ENCODE data around the gene BCL11B. TPM values are rescaled to one million over a fixed set of nuclear protein-coding genes. Genes with fewer than 3 reads are reported as not detected.

The BCL11B gene
- total RNA-seq, 1 donor from 2014 or later, result 0.16 TPM

GRCh38 chr14:99270458-99271220 is 1.4 kb downstream of the BCL11B start:
- intact Hi-C loops (cut with DNase I), result no loop called here
- DNase-seq (ENCODE audit: low spot score), result no peak

- no peak for DNase-seq (ENCODE audit: low spot score)
Observed at GRCh38 chr14:99268810-99269707, 2.9 kb downstream of the BCL11B start.

DNA sequence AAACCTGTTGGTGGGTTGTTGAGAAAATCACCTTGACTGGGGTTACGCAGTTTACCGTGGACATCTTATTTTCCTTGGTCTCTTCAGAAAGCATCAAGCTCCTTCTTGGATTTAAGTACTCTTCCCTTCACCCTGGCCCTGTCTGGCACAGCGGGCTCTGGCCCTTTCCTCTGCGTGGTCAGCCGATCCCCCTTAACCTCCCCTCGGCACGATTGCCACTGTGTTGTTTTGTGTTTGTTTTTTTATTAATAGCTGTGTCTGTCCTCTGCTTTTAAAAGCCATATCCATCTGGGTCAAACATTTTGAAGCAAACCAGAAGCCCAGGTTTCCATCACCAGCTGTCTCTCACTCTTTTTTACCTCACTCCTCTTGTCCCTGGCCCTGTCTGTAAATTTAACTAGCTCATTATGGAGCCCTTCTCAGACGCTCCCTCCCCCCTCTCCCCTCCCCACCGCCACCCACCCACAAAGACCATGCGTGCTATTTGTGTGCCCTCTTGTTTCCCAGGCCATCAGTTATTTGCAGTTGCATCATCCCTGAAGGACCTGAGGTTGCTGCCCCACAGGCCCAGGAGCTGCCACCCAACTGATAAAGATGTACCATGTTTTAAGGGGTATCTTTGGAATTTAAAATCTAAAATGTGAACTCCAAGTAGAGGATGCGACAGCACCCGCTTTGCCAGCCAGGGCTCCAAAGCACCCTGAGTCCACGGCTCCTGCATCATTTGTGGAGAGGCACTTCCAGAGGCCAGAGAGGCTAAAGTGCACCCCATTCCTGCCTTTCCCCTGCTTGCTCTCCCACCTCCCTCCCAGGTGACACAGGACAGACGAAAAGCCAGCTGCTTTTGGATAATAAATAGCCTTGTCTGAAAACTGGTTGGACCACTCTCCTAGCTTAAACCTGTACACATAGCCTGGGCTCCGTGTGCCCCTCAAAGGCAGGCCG is 3.9 kb downstream of the BCL11B start:
- DNase-seq (ENCODE audit: low spot score), result no peak
- intact Hi-C loops (cut with DNase I), result no loop called here

More at GRCh38 chr14:99268810-99269707, 2.9 kb downstream of the BCL11B start:
- intact Hi-C loops (cut with DNase I), result no loop called here

- intact Hi-C loops (cut with DNase I), result no loop called here
Observed at GRCh38 chr14:99267381-99267780, 4.6 kb downstream of the BCL11B start.

DNA sequence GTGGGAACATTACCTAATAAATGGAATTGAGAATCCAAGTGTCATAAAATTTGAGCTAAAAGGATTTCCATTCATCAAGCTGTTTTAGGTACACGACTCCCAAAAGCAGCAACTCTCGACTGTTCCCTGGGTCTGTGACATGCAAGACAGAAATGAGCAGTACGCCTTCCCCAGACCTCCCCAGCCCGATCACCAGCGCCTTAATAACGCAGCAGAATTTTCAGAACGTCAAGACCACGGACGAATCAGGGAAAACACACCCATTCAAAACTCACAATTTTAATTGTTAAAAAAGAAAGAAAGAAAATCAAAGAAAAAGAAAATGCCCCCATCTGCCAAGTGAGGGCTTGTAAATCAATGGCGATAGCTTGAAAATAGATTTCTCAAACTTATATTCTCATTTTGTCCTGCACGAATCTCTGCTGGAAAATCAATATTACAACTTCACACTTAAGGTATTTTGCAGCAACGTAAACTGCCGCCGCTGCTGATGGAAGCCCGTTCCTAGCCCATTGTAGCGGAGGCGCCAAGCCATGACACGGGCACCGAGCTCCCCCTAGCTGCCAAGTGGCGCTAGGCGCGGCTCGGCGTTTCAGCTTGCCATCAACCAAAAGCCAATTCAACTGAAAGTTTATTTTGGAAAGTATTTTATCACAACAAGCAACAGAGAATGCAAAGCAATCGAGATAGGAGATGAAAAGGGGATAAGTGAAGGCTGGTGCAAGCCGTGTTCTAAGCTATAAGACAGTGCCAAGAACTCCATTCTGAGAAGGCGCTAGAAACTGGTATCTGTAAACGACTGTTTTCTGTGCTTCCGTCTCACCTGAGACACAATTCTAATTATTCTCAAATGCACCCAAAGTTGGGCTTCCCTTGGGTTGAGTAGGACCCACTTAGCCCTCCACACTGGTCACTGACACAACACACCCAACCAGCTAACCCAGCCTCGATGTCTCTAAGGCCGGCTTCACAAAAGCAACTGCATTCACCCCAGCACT is 5.5 kb downstream of the BCL11B start:
- intact Hi-C loops (cut with DNase I), result no loop called here
- DNase-seq (ENCODE audit: low spot score), result no peak

More at GRCh38 chr14:99267381-99267780, 4.6 kb downstream of the BCL11B start:
- no peak for DNase-seq (ENCODE audit: low spot score)

GRCh38 chr14:99265571-99265970 is 6.4 kb downstream of the BCL11B start:
- no peak for DNase-seq (ENCODE audit: low spot score)
- intact Hi-C loops (cut with DNase I), result no loop called here

DNA sequence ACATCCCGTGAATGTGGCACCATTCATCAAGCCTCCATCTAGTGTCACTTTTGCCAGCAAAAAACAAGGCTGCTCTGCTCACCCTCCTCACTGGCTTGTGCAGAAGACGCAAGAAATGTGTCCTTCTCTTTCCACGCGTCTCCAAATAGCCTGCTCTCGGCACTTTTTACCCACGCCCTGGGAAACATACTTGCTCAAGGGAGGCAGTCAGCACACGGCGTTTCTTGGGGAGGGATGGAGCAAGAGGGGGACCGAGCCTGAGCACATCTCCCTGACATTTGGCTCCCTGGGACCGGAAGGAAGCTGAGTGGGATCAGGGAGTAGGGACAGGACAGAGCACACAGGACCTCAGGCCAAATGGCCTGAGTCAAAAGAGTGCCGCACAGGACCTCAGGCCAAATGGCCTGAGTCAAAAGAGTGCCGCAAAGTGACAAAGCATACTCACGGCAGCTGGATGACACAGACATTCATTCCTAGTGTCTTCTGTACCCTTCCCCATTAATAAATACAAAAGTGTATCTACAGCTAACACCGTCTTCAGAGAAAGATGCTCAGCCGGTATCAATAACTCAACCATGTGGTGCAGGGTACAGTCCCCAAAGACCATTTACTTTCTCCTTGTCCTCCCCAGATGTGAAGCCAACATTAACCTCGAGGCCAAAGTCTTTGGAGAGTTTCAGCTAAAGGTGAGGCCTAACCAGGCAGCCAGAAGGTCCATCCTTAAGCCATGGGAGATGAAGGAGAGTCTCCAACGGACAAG is 7.1 kb downstream of the BCL11B start:
- no peak for DNase-seq (ENCODE audit: low spot score)
- intact Hi-C loops (cut with DNase I), result no loop called here

- intact Hi-C loops (cut with DNase I), result no loop called here
- no peak for DNase-seq (ENCODE audit: low spot score)
Observed at GRCh38 chr14:99263564-99264330, 8.2 kb downstream of the BCL11B start.

- intact Hi-C loops (cut with DNase I), result no loop called here
- DNase-seq (ENCODE audit: low spot score), result no peak
Observed at GRCh38 chr14:99262977-99263448, 9.0 kb downstream of the BCL11B start.

DNA sequence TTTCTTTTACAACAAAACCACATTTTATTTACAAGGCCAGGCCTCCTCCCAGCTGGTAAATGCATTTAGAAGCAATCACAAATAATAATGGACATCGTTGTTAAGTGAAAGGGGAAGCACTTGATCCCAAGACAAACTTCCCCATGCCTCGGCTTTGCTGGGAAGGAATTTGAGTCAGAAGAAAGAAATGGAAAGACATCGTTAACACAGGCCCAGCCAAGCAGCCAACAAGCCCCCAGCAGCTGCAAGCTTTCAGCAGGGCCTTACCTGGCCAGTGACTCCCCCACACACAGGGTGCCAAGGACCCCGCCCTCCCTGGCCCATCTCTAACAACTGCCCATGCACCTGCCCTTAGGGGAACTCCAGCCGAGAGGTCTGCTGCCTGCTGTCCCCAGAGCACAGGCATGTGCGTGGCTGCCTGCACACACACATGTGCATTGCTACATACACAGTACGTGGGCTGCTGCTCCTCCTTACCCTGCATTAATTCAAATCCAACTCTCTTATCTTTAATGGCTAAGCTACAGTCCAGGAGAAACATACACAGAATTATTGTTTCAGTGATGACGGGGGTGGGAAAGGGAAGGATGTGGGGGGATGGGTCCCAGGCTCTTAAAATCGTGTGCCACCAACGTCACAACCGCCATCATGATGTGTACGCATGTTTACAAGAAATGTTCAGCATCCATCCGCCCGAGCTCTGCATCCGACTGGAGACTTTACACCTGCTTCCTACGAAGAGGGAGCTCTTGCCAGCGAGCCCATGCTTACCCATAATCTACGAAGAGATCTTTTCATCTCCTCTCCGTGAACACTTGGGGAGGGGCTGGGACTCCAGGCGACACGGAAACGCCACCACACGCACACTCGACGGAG is 9.8 kb downstream of the BCL11B start:
- intact Hi-C loops (cut with DNase I), result no loop called here
- no peak for DNase-seq (ENCODE audit: low spot score)

DNA sequence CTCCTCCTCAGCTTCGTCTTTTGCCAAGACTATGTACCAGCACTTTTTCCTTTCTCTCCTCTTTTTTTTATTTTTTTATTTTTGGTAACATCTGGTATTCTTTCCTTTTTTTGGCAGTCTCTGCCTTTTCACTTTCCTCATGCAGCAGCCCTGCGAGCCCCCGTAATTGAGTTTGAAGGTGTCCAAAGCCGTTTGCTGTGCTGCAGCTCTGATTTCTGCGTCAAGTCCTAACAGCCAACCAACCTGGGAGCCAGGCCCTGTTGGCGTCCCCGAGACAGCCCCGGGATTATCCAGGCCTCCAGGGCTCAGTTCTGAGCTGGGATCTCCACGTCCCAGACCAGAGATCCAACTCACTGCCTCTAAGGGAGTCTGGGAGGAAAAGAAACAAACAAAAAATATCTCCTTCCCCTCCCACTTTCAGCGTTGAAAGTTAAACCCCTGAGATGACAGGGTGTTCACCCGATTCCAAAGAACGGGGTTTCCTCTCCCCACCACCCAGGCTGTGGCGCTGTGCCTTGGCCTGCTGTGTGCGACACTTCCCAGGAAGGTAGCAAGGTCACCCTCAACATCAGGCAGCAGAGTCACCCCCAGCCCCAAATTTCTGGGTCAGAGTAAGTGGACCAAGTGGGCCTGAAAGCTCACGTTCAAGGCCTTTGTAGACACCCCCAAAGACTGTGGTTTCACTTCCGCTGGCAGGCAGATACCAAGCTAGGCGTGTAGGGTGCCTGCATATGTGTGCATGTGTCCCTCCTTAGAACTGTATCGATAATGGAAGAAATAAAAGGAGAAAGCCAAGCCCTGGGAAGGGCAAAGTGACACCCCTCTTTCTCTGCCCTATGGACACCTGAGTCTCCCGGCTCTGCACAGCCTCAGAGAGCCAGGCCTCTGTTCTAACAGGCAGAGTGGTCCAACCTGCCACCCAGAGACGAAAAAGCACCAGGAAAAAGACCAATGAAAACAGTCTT is 11.1 kb downstream of the BCL11B start:
- DNase-seq (ENCODE audit: low spot score), result no peak
- intact Hi-C loops (cut with DNase I), result no loop called here

GRCh38 chr14:99260116-99260515 is 11.9 kb downstream of the BCL11B start:
- intact Hi-C loops (cut with DNase I), result no loop called here
- DNase-seq (ENCODE audit: low spot score), result no peak

- intact Hi-C loops (cut with DNase I), result no loop called here
- no peak for DNase-seq (ENCODE audit: low spot score)
Observed at GRCh38 chr14:99258876-99259726, 12.9 kb downstream of the BCL11B start.

- DNase-seq (ENCODE audit: low spot score), result no peak
- intact Hi-C loops (cut with DNase I), result no loop called here
Observed at GRCh38 chr14:99258341-99258861, 13.6 kb downstream of the BCL11B start.
